Activated CD4-positive, alpha-beta T cell treated with anti-CD3 and anti-CD28 coated beads for 48 hours (primary cell): Measurements from ENCODE around the gene PACS2.
A peak's percentile ranks its signal among the peaks of the same experiment; 100 is the strongest.
"Not testable (repeated sequence)": the region's sequence is repeated elsewhere in the genome, so short reads cannot be mapped to it uniquely, and the experiment has no call there.

Source experiments
- DNase-seq: peaks from one replicate; pipeline ENCODE4 v3.0.0-alpha.2; 2020

PACS2 gene

GRCh38 chr14:105314287-105315200 lies at the start of gene PACS2:
Gene PACS2 (plus strand): TSS chr14:105314748. CDS start chr14:105314919, 171 bp downstream.
- peak; percentile 77 for DNase-seq

GRCh38 chr14:105267820-105268548 lies 46.6 kb upstream of the PACS2 start:
- DNase-seq: no peak

- no peak for DNase-seq
These were observed 45.7 kb upstream of the PACS2 start for GRCh38 chr14:105268736-105269354.

- no peak for DNase-seq
These were observed 45.1 kb upstream of the PACS2 start for GRCh38 chr14:105269405-105269804.

- no peak for DNase-seq
These were observed 43.2 kb upstream of the PACS2 start for GRCh38 chr14:105271224-105271890.

- no peak for DNase-seq
These were observed 41.9 kb upstream of the PACS2 start for GRCh38 chr14:105272623-105273022.

GRCh38 chr14:105273062-105273461 lies 41.5 kb upstream of the PACS2 start:
- no peak for DNase-seq

GRCh38 chr14:105274637-105275036 lies 39.9 kb upstream of the PACS2 start:
- DNase-seq: no peak

- no peak for DNase-seq
These were observed 39.1 kb upstream of the PACS2 start for GRCh38 chr14:105275267-105275946.

- DNase-seq: not testable (repeated sequence)
These were observed 37.1 kb upstream of the PACS2 start for GRCh38 chr14:105277448-105277847.

- DNase-seq: no peak
These were observed 34.7 kb upstream of the PACS2 start for GRCh38 chr14:105279642-105280361.

GRCh38 chr14:105280525-105280924 lies 34.0 kb upstream of the PACS2 start:
- DNase-seq: no peak

GRCh38 chr14:105281371-105282097 lies 33.0 kb upstream of the PACS2 start:
- peak; percentile 27 for DNase-seq

- DNase-seq: no peak
These were observed 32.3 kb upstream of the PACS2 start for GRCh38 chr14:105282098-105282725.

- DNase-seq: no peak
These were observed 31.5 kb upstream of the PACS2 start for GRCh38 chr14:105283028-105283427.

- DNase-seq: no peak
These were observed 30.6 kb upstream of the PACS2 start for GRCh38 chr14:105283899-105284298.

- DNase-seq: no peak
These were observed 29.4 kb upstream of the PACS2 start for GRCh38 chr14:105285174-105285573.

GRCh38 chr14:105286759-105287144 lies 27.8 kb upstream of the PACS2 start:
- DNase-seq: no peak

- no peak for DNase-seq
These were observed 27.1 kb upstream of the PACS2 start for GRCh38 chr14:105287249-105288102.
